SK-N-MC (cell line): ENCODE results near the gene NPEPL1.
A peak's percentile ranks its signal among the peaks of the same experiment; 100 is the strongest.

Source experiments
- DNase-seq: peaks from one replicate; pipeline ENCODE4 v3.0.0-alpha.2; 2011; ENCODE audit warnings: low read depth, low spot score
- H3K27ac ChIP-seq: fragments of 200-600 bp; sonication (generic); 2 replicates; pipeline ENCODE4 v1.5.1; 2016; ENCODE audit warnings: mixed run types
- H3K36me3 ChIP-seq: fragments of 200-600 bp; sonication (generic); 2 replicates; pipeline ENCODE4 v1.6.1; 2017; ENCODE audit warnings: antibody characterized with exemption, low read length, mixed read lengths; ENCODE audit not compliant: insufficient read depth
- H3K4me3 ChIP-seq: fragments of 200-600 bp; sonication (generic); 2 replicates; pipeline ENCODE4 v1.5.1; 2016
- H3K9ac ChIP-seq: fragments of 200-600 bp; sonication (generic); 2 replicates; pipeline ENCODE4 v1.8.0; 2017; ENCODE audit warnings: mixed run types, mixed read lengths; ENCODE audit not compliant: insufficient read length
- H3K9me3 ChIP-seq: fragments of 200-600 bp; sonication (generic); 2 replicates; pipeline ENCODE4 v1.6.1; 2017; ENCODE audit warnings: low read depth, mild to moderate bottlenecking, antibody characterized with exemption, low read length, moderate library complexity, mixed read lengths
- EZH2 ChIP-seq: fragments of 200-600 bp; sonication (generic); IDR thresholded peaks from one replicate; pipeline ENCODE4 v1.6.1; 2017; ENCODE audit warnings: antibody characterized with exemption
- FOXP2 ChIP-seq: optimal IDR thresholded peaks from 2 replicates; pipeline ENCODE3; 2011; ENCODE audit warnings: mild to moderate bottlenecking, moderate library complexity; ENCODE audit not compliant: insufficient read depth; ENCODE audit errors: extremely low read length, control extremely low read depth
- POLR2AphosphoS5 ChIP-seq: IDR thresholded peaks from 2 replicates; pipeline ENCODE4 v1.6.1; 2012; ENCODE audit warnings: mild to moderate bottlenecking, low read depth, low read length, borderline replicate concordance

NPEPL1 gene

DNA sequence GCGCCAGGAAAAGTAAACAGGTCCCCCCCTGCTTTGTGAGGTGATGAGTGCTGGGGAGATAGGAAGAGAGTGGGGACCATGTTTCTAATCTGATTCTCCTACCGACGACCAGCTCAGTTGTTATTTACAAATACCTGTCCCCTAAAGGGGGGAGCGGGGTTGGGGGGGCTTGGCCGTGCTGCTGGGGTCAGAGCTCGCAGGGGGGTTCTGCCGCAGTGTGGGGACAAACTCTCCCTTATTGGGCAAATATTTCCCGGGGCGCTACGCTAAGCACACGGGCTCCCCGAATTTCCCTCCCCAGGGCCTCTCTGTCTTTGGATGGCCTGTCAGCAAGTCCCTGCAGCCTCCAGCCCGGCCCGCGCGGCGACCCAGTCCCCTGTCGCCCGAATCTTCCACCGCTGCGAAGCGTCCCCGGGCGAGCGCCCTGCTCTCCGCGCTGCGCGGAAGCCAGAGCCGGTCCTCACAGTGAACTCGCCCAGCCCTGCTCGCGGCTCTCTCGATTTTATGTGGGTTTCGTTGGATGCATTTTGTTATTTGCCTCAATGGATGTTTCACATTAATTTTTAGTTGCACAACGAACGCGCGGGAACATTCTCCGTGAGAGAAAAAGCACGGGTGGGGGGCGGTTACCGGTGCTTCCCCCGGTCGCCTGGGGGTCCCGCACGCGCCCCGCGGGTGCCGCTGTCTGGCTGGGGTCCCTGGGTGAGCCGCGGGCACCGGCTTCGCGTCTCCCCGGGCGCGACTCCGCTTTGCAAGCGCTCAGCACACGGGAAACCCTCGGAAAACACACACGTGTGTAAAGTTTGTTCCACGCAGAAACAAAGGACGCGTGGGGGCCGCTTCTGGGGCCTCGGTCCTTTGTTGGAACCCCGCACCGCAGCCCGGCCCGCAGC, 43.1 kb upstream of the NPEPL1 start:
- Histone ChIP-seq H3K9me3 (no peaks in the 10 kb centered on the region), H3K36me3 (peaks cover 6% of the 10 kb centered on the region; the same call in 1 of the 2 replicates), H3K4me3 (no peak overlapping the region), H3K9ac (no peak overlapping the region), H3K27ac (no peak overlapping the region)
- no peak for TF ChIP-seq EZH2
- TF ChIP-seq FOXP2: no peak
- no peak for TF ChIP-seq POLR2AphosphoS5
- DNase-seq: no peak

GRCh38 chr20:58650181-58650775, 42.3 kb upstream of the NPEPL1 start:
- peak overlapping the region; percentile 92 for H3K27ac ChIP-seq
- peaks cover 6% of the 10 kb centered on the region; the same call in 1 of the 2 replicates for H3K36me3 ChIP-seq
- peak overlapping the region; percentile 81 for H3K9ac ChIP-seq
- TF ChIP-seq FOXP2: no peak
- no peak for TF ChIP-seq POLR2AphosphoS5
- no peak for TF ChIP-seq EZH2
- H3K4me3 ChIP-seq: peak overlapping the region; percentile 100
- no peaks in the 10 kb centered on the region for H3K9me3 ChIP-seq
- DNase-seq: no peak

DNA sequence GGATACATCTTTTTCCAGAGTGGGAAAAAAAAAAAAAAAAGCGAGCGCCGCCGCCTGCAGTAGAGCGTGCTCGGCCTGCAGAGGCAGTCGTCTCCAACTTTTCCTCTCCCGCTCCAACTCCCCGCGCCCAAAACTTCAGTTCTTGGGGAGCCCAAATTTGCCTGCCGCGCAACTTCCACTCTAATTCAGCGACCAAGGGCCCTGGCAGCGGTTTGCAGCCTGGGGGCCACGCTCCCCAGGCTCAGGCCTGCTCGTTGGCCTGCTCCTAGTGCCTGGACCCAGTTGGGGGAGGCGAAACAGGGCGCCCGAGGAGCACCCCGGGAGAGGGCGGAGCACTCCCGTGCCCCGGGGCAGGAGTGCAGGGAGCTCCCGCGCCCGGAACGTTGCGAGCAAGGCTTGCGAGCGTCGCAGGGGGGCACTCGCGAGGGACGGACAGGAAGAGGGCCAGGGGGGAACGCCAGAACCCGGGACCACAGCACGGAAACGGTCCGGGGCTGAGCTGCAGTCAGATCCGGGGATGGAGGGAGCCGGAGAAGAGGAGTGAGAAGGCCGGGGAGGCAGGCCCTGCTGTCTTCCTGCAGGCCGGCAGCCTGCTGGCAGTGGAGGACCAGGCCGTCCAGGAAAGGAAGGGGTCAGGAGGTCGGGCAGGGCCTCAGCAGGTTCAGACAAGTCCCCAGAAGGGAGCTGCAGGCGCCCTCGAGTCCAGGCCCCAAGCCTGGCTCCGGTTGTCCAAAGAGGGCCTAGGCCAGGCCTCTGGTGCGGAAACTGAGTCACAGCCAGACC, 41.6 kb upstream of the NPEPL1 start, which contains the start of gene STX16:
TSS of gene STX16 (plus strand) at position 508 of the 783 bp plus-strand sequence. CDS start 724 bp downstream, outside the sequence.
- DNase-seq: peak; percentile 40
- Histone ChIP-seq H3K9ac (peak within 1 kb of the TSS; percentile 92), H3K27ac (peak within 1 kb of the TSS; percentile 92), H3K9me3 (no peaks in the 10 kb centered on the region), H3K4me3 (peak within 1 kb of the TSS; percentile 100), H3K36me3 (peaks cover 6% of the 10 kb centered on the region; the same call in 1 of the 2 replicates)
- TF ChIP-seq FOXP2 (peak; percentile 54), POLR2AphosphoS5 (peak; percentile 79), EZH2 (no peak)

GRCh38 chr20:58651559-58651945, 41.0 kb upstream of the NPEPL1 start:
- peak overlapping the region; percentile 92 for H3K9ac ChIP-seq
- no peak for DNase-seq
- peaks cover 6% of the 10 kb centered on the region; the same call in 1 of the 2 replicates for H3K36me3 ChIP-seq
- H3K9me3 ChIP-seq: no peaks in the 10 kb centered on the region
- H3K27ac ChIP-seq: peak overlapping the region; percentile 85
- H3K4me3 ChIP-seq: peak overlapping the region; percentile 100
- no peak for TF ChIP-seq POLR2AphosphoS5
- TF ChIP-seq EZH2: no peak
- TF ChIP-seq FOXP2: no peak

DNA sequence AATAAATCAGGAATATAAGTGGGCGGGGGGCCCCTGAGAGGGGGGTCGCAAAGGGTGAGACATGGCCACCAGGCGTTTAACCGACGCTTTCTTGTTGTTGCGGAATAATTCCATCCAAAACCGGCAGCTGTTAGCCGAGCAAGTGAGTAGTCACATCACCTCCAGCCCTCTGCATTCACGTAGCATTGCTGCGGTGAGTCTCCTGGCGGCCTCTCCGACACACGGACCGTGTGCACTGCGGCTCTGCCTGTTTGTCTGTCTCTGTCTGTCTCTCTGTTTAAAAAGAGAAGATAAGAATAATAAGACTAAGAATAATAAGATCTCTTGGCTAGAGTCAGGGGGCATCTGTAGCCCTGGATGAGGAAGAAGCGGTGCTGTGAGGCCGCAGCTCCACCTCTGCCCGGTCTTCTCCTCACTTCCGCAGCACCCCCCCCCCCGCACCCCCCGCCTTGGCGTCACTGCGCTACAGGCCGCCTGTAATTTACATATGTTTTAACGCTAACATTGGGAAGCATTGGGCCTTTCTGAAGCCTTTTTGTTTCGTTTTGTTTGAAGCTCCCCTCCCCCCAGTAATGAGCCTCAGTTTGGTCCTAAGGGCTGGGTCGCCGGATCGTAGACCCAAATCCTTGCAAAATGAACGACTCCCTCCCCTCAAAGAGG, 40.5 kb upstream of the NPEPL1 start:
- DNase-seq: peak; percentile 44
- Histone ChIP-seq H3K4me3 (peak overlapping the region; percentile 100), H3K9me3 (no peaks in the 10 kb centered on the region), H3K9ac (peak overlapping the region; percentile 92), H3K27ac (peak overlapping the region; percentile 85), H3K36me3 (peaks cover 6% of the 10 kb centered on the region; the same call in 1 of the 2 replicates)
- TF ChIP-seq FOXP2: no peak
- TF ChIP-seq POLR2AphosphoS5: peak; percentile 50

DNA sequence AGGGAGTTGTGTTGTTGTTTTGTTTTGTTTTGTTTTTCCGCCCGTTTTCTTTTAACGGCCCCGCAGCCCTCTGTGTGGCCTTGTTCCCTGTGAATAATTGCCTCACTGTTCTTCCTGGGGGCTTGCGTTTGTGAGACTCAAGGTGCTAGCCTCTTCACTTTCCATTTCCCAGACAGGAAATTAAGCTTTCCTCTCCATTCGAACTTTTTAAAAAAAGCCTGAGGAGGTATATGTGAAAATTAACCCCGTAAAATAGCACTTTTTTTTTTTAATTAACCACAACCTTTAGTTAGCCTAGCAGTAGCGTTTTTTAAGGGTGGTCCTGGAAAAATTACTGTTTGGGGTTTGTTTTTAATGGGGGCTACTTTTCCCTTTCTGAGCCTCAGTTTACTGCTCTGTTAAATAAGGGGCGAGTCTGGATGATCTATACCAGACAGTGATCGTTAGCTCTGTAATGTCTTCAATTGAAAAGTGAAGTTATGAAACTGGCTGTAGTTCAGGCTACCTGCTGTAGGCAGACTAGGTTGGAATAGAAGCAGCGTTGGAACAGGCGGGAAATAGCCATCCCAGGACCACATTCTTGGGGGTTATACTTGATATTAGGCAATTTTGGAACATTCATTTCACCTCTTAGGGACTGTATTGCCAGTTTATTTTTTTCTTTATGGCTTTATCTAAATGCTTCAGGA, 39.9 kb upstream of the NPEPL1 start:
- Histone ChIP-seq H3K9me3 (no peaks in the 10 kb centered on the region), H3K36me3 (peaks cover 6% of the 10 kb centered on the region; the same call in 1 of the 2 replicates), H3K9ac (peak overlapping the region; percentile 92), H3K4me3 (peak overlapping the region; percentile 100), H3K27ac (peak overlapping the region; percentile 85)
- no peak for TF ChIP-seq FOXP2
- DNase-seq: no peak

DNA sequence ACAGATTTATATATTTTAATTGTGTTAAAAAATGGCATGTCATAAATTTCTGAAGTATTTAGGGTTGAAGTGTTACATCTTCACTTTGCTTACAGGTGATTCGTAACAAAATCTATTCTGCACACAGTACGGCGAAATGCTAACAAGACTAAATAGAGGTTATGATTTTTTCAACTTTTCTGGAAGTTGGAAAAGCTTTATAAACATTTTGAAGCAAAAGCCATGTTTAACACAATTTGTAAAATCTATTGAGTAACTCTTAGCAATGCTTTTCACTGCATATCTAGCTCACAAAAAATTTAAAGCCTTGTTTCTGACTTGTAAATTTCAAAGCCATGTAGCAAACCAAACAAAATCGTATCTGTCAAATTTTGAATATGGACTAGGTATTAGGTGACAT, 38.3 kb upstream of the NPEPL1 start:
- Histone ChIP-seq H3K9me3 (no peaks in the 10 kb centered on the region), H3K27ac (no peak overlapping the region), H3K4me3 (no peak overlapping the region), H3K9ac (peak overlapping the region; percentile 28), H3K36me3 (peaks cover 8% of the 10 kb centered on the region; the same call in 1 of the 2 replicates)
- DNase-seq: no peak
- TF ChIP-seq FOXP2 (no peak), POLR2AphosphoS5 (no peak), EZH2 (no peak)
